GM23248 (cell line): ENCODE data around the gene FBH1.

Source experiments
- EZH2 ChIP-seq: fragments of 200-600 bp; sonication (generic); IDR thresholded peaks from 2 replicates; pipeline ENCODE4 v1.6.1; 2018; ENCODE audit warnings: antibody characterized with exemption, mild to moderate bottlenecking; ENCODE audit not compliant: insufficient read depth, poor library complexity, severe bottlenecking
- EZH2phosphoT487 ChIP-seq: fragments of 200-600 bp; sonication (generic); IDR thresholded peaks from 2 replicates; pipeline ENCODE4 v1.6.1; 2018; ENCODE audit warnings: antibody characterized with exemption, moderate library complexity, mild to moderate bottlenecking, low read depth; ENCODE audit not compliant: insufficient read depth

- TF ChIP-seq EZH2phosphoT487 = no peak
- TF ChIP-seq EZH2 = no peak
Observed at GRCh38 chr10:5956146-5956936, 66.3 kb downstream of the FBH1 start.
